GM12892 (cell line): ENCODE data around the gene C1orf232.

Experiments used
- POLR2A ChIP-seq: IDR thresholded peaks from 2 replicates; pipeline ENCODE4 v1.6.1; 2011; ENCODE audit warnings: low read depth, low read length, control low read depth
- POLR2AphosphoS5 ChIP-seq: IDR thresholded peaks from 2 replicates; pipeline ENCODE4 v1.6.1; 2011; ENCODE audit warnings: low read depth, low read length, control low read depth
- TAF1 ChIP-seq: IDR thresholded peaks from 2 replicates; pipeline ENCODE4 v1.6.1; 2011; ENCODE audit warnings: low read depth, mild to moderate bottlenecking, control low read depth, low read length, borderline replicate concordance

- no peak for TF ChIP-seq POLR2AphosphoS5
- 0 out of 2 replicates have a peak, but pooled peaks have one; percentile 7 for TF ChIP-seq POLR2A
- no peak for TF ChIP-seq TAF1
Measured at GRCh38 chr1:26171084-26172072, 2.6 kb upstream of the C1orf232 start, which contains the start of gene ZNF593OS.
